Measurements from ENCODE around the gene SLC13A2.

- TF ChIP-seq CTCF (IDR thresholded peaks at IDR 0.05 in 8 of 11, conservative IDR thresholded peaks at IDR 0.05 in 3 of 11) = no peak
- no peak for TF ChIP-seq POLR2AphosphoS5 (IDR thresholded peaks at IDR 0.05)
- no peak for TF ChIP-seq POLR2A (IDR thresholded peaks at IDR 0.05)
These were observed 45.8 kb downstream of the SLC13A2 start for GRCh38 chr17:28519236-28519635.

Data from spleen (tissue), 7 donors.